Psoas muscle (tissue), 8 donors: ENCODE results near the gene INF2. TPM values are rescaled to one million over a fixed set of nuclear protein-coding genes. Genes with fewer than 3 reads are reported as not detected.

Source experiments
- ATAC-seq, 4 donors: fragments of 200-7000 bp; cut with Tn5 transposase; one replicate each; pipeline ENCODE4 v1.9.1; 2020; ENCODE audit warnings: moderate library complexity in 3 of 4, mild to moderate bottlenecking in 2 of 4
- DNase-seq, 2 donors: peaks; one replicate each; pipeline ENCODE4 v3.0.0-alpha.2; 2020
- H3K27ac ChIP-seq: fragments of 200-600 bp; one replicate; pipeline ENCODE4 v1.8.0; 2022
- H3K27me3 ChIP-seq, 3 donors: fragments of 200-600 bp in 1 of 3; one replicate each; pipeline versions ENCODE4 v1.6.1 to v1.8.0; 2013 to 2022; ENCODE audit warnings: low read length in 2 of 3, mild to moderate bottlenecking in 2 of 3, moderate library complexity in 1 of 3; ENCODE audit not compliant: insufficient read depth in 3 of 3
- H3K36me3 ChIP-seq, 2 donors: fragments of 200-600 bp in 1 of 2; one replicate each; pipeline versions ENCODE4 v1.6.1 to v1.8.0; 2013 to 2022; ENCODE audit warnings: low read depth in 1 of 2, mild to moderate bottlenecking in 1 of 2, moderate library complexity in 1 of 2; ENCODE audit not compliant: insufficient read depth in 1 of 2
- H3K4me1 ChIP-seq: fragments of 200-600 bp; one replicate; pipeline ENCODE4 v1.8.0; 2022
- H3K4me3 ChIP-seq: fragments of 200-600 bp; one replicate; pipeline ENCODE4 v1.8.0; 2022; ENCODE audit warnings: mild to moderate bottlenecking
- H3K9me3 ChIP-seq: fragments of 200-600 bp; one replicate; pipeline ENCODE4 v1.8.0; 2022
- WGBS, 3 donors: extraction: QIAGEN DNeasy Blood & Tissue Kit; methylation state at CpG; one replicate each; pipeline versions ENCODE4 v1.1.6 to v1.1.7; 2013; 5-methylcytosine and 5-hydroxymethylcytosine counted together
- intact Hi-C, 2 donors: fragments of 100-400 bp; cut with DNase I; formaldehyde crosslinking; loops; one replicate each; pipeline versions ENCODE4 v1.11.0 to v1.14.2; 2022
- polyA plus RNA-seq, 3 donors: library from polyadenylated mRNA; stranded (reverse); fragments of 200-250 nt; gene quantifications; one replicate each; pipeline ENCODE4 v1.2.3, GENCODE V29; 2013
- total RNA-seq, 4 donors: library from RNA; stranded (reverse); fragmentation: NEBNext Ultra II Directional in 2 of 4; extraction: Animal tissue kit (Norgen Biotek cat#: 25700) in 2 of 4; gene quantifications; one replicate each; pipeline versions ENCODE4 v1.2.1 to v1.2.4, GENCODE V29; 2021 to 2023
- TF ChIP-seq, protein P1 (sequence below): fragments of 200-600 bp; IDR thresholded peaks from one replicate; pipeline ENCODE4 v1.8.0; 2022; ENCODE audit warnings: antibody characterized with exemption
- donor health status: healthy with polysubstance abuse.
- donor health status: DM: no; HTN: no; CAD: no; lungs with moderate emphysema.
- donor health status: Bipolar disorder and iron deficiency.
- donor health status: healthy.
- donor health status: DM: yes; HTN: yes; CAD: no.
- donor health status: DM: no; HTN: no; CAD: no.
- donor health status: DM: no; HTN: no; CAD: no.
- donor health status: DM: yes; HTN: yes; CAD: no.

INF2 gene
- total and polyA plus RNA-seq, 7 donors: 12.0 to 29.1 (median 21.6) TPM

DNA sequence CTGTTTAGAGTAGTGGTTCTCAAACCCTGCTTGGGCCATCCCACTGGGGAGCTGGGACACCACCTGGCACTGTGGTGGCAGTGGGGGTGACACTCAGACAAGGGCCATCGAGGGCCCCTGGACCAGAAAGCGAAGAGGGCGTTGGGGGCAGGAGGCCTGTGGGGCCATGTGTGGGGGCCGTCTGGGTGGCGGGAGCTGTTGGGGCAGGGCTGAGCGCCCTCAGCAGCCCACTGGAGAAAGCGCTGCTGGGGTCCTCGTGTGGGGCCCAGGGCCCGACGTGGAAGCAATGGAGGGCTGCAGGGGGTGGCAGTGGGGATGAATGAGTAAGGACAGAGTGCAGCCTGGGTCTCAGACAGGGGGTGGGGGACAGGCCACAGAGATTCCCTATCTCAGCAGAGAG, 28.7 kb downstream of the INF2 start:
- no peaks in the 10 kb centered on the region for H3K9me3 ChIP-seq
- intact Hi-C loops: no loop called here
- peaks cover 29% of the 10 kb centered on the region for H3K4me1 ChIP-seq
- peaks cover 0 to 33% of the 10 kb centered on the region in 2 donors for H3K36me3 ChIP-seq
- ATAC-seq: no peak
- WGBS, 3 donors: 88 to 94% (median 90%) methylated on average over 10 of the region's 10 CpGs
- H3K4me3 ChIP-seq: no peak overlapping the region
- H3K27me3 ChIP-seq: no peaks in the 10 kb centered on the region
- TF ChIP-seq, protein P1, sequence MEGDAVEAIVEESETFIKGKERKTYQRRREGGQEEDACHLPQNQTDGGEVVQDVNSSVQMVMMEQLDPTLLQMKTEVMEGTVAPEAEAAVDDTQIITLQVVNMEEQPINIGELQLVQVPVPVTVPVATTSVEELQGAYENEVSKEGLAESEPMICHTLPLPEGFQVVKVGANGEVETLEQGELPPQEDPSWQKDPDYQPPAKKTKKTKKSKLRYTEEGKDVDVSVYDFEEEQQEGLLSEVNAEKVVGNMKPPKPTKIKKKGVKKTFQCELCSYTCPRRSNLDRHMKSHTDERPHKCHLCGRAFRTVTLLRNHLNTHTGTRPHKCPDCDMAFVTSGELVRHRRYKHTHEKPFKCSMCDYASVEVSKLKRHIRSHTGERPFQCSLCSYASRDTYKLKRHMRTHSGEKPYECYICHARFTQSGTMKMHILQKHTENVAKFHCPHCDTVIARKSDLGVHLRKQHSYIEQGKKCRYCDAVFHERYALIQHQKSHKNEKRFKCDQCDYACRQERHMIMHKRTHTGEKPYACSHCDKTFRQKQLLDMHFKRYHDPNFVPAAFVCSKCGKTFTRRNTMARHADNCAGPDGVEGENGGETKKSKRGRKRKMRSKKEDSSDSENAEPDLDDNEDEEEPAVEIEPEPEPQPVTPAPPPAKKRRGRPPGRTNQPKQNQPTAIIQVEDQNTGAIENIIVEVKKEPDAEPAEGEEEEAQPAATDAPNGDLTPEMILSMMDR: no peak
- DNase-seq: no peak
- H3K27ac ChIP-seq: peak overlapping the region; percentile 23

DNA sequence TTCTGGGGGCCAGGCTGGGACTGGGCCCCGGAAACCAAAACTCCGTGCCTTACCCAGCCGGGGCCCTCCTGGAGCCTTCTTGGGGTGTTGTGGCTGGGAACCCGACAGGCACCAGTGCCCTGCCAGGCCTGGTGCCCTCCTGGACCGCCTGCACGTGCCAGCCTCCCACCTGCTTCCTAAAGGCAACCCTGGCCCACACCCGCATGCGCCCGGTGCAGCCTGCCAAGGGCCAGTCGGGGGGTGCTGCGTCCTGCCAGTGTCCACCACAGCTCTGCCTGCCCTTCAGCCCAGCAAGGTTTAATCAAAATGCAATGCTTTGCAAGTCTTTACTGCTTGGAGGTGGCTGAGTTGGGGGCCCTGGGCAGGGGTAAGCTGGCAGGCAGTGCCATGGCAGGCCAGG, 29.5 kb downstream of the INF2 start:
- Histone ChIP-seq H3K4me1 (peaks cover 34% of the 10 kb centered on the region), H3K27ac (peak overlapping the region; percentile 23)

DNA sequence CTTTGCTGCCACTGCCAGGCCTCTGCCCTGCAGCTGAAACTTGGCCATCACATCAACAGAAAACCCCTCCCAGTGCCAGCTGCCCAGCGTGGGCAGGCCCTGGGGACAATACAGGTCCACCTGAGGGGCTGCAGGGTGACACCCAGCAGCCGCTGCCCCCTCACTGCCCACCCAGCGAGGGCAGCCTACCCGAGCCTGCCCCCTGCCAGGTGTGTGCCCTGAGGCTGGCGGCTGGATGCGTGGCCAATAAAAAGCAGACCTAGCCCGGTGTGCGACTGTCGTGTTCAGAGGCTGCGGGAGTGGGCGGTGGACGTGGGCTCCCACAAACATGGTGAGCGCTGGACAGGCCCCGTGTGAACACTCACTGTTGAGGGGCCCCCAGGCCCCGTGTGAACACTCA, 29.9 kb downstream of the INF2 start:
- ATAC-seq: no peak
- TF ChIP-seq, protein P1: no peak
- Histone ChIP-seq H3K27ac (peak overlapping the region; percentile 23), H3K9me3 (no peaks in the 10 kb centered on the region), H3K4me1 (peaks cover 34% of the 10 kb centered on the region), H3K4me3 (no peak overlapping the region), H3K36me3 (peaks cover 0 to 23% of the 10 kb centered on the region in 2 donors), H3K27me3 (no peaks in the 10 kb centered on the region)
- no peak for DNase-seq
- WGBS, 3 donors: 81 to 91% (median 84%) methylated on average over 15 of the region's 15 CpGs
- intact Hi-C loops: no loop called here

More for the DNA sequence above, 29.5 kb downstream of the INF2 start:
- WGBS, 3 donors: 34 to 47% (median 45%) methylated on average over 11 of the region's 11 CpGs
- TF ChIP-seq, protein P1: no peak
- Histone ChIP-seq H3K27me3 (no peaks in the 10 kb centered on the region), H3K4me3 (no peak overlapping the region), H3K36me3 (peaks cover 0 to 27% of the 10 kb centered on the region in 2 donors), H3K9me3 (no peaks in the 10 kb centered on the region)
- ATAC-seq: no peak
- no peak for DNase-seq
- intact Hi-C loops: no loop called here

DNA sequence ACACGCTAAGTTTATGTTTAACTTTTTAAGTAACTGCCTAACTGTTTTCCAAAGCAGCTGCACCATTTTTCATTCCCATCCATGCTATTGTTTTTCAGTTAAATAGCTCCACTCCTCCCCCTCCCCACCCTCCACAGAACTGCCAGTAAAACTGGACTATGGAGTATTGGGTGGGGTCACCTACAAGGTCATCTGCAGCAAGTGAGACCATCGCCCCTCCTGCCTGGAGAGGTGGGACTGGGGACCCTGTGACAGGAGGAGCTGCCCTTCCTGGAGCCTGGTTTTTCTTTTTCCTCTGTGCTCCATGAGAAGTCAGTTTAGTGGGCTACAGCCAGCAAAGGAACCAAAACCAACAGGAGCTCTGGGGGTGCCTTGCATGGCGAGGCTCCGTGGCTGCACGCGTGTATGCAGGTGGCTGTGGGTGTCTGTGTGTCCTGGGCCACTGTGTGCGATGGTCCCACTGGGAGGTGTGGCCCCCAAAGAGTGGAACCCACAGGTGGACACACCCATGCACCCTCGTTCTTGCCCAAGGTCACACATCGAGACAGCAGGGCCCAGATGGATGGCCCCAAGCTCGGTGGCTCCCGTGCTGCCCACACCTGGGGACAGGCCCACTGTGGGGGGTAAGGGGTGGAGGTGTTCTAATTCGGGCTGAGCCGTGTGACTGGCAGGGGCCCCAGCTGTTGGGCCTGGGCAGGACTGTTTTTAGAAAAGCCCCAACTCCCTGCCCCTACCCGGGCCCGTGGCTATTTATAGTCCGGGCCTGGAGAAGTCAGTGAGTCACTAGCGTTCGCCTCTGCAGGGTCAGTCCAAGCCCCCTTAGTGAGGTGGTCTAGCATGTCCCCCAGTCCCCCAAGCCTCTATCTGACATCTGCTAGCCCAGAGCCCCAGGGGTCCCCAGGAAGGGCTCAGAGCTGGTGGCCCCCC, 32.4 kb downstream of the INF2 start:
- H3K36me3 ChIP-seq: peaks cover 0 to 11% of the 10 kb centered on the region in 2 donors
- peak overlapping the region; percentile 23 for H3K4me3 ChIP-seq
- no peaks in the 10 kb centered on the region for H3K9me3 ChIP-seq
- H3K4me1 ChIP-seq: peaks cover 54% of the 10 kb centered on the region
- TF ChIP-seq, protein P1: no peak
- DNase-seq (peak; percentile 80 to 94), ATAC-seq (peak; percentile 60 to 69 (median 62))
- WGBS, 3 donors: 38 to 54% (median 47%) methylated on average over 18 of the region's 18 CpGs
- intact Hi-C loops: no loop called here
- no peaks in the 10 kb centered on the region for H3K27me3 ChIP-seq
- peak overlapping the region; percentile 83 for H3K27ac ChIP-seq
